OCI-LY3 (cell line): ENCODE measurements around the gene MCRIP2.

Experiments
- EZH2phosphoT487 ChIP-seq: fragments of 200-600 bp; shearing (Covaris generic); IDR thresholded peaks from 2 replicates; pipeline ENCODE4 v1.6.1; 2018; ENCODE audit warnings: antibody characterized with exemption, mixed run types, low read depth
- TF ChIP-seq, protein P1 (sequence below): fragments of 200-600, 300-600 bp; sonication (generic); IDR thresholded peaks from 2 replicates; pipeline ENCODE4 v1.5.1; 2014; ENCODE audit warnings: antibody characterized with exemption, low read length, low read depth

DNA sequence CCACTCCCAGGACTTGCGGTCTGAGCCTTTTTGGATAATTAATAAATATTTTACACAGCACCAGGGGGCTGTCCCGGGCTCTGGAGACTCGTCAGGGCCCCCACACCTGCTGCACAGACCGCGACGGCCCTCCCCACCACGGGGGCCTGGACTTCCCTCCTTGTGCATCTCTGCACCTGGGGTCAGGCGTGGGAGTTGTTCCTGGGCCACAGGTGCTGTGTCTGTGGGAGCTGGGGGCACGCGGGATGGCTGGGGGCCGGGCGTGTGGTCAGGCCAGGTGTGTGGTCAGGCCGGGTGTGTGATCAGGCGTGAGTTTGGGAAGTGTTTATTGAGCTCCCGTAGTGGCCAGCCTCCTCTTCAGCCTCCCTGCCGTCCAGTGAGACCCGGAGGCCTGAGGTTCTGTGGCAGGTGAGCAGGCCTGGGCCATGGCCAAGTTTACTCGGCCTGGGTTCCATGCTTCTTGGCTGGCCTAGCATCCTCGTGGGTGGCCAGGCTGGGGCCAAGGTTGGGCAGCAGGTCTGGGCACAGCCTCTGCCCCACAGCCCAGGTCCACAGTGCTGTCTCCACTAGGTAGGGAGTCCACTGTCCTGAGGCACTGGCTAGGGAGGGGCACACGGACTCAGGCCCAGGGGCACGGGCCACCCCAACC is 36.7 kb downstream of the MCRIP2 start:
- TF ChIP-seq, protein P1, sequence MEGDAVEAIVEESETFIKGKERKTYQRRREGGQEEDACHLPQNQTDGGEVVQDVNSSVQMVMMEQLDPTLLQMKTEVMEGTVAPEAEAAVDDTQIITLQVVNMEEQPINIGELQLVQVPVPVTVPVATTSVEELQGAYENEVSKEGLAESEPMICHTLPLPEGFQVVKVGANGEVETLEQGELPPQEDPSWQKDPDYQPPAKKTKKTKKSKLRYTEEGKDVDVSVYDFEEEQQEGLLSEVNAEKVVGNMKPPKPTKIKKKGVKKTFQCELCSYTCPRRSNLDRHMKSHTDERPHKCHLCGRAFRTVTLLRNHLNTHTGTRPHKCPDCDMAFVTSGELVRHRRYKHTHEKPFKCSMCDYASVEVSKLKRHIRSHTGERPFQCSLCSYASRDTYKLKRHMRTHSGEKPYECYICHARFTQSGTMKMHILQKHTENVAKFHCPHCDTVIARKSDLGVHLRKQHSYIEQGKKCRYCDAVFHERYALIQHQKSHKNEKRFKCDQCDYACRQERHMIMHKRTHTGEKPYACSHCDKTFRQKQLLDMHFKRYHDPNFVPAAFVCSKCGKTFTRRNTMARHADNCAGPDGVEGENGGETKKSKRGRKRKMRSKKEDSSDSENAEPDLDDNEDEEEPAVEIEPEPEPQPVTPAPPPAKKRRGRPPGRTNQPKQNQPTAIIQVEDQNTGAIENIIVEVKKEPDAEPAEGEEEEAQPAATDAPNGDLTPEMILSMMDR = no peak
- no peak for TF ChIP-seq EZH2phosphoT487
